ENCODE measurements around the gene RASA2.

Gene RASA2

GRCh38 chr3:141605883-141606282, 119.1 kb downstream of the RASA2 start:
- no peaks in the 10 kb centered on the region for H3K79me2 ChIP-seq (ENCODE audit: insufficient read depth, low read length)
- TF ChIP-seq EZH2phosphoT487 (IDR thresholded peaks at IDR 0.05; ENCODE audit: borderline replicate concordance) (no peak), CTCF (conservative IDR thresholded peaks at IDR 0.05; ENCODE audit: low read length) (no peak)
- H3K36me3 ChIP-seq (ENCODE audit: insufficient read depth, low read length): peaks cover 17% of the 10 kb centered on the region
- no peaks in the 10 kb centered on the region for H4K20me1 ChIP-seq (ENCODE audit: insufficient read depth, low read length, poor library complexity, severe bottlenecking)
- no peak overlapping the region for H3K9ac ChIP-seq (ENCODE audit: low read depth, low read length, poor library complexity, severe bottlenecking)
- no peaks in the 10 kb centered on the region for H3K4me1 ChIP-seq (ENCODE audit: insufficient read depth, low read length, poor library complexity, severe bottlenecking)
- H3F3A ChIP-seq (ENCODE audit: low read depth): no peaks in the 10 kb centered on the region
- H3K4me2 ChIP-seq (ENCODE audit: low read depth, low read length, poor library complexity, severe bottlenecking): no peak overlapping the region
- no peak overlapping the region for H3K4me3 ChIP-seq (ENCODE audit: low read length, poor library complexity, severe bottlenecking)
- peaks cover 9% of the 10 kb centered on the region; the same call in 1 of the 2 replicates for H3K9me3 ChIP-seq (ENCODE audit: insufficient read depth, low read depth, low read length)
- no peaks in the 10 kb centered on the region for H3K27me3 ChIP-seq (ENCODE audit: insufficient read depth, low read length, poor library complexity, severe bottlenecking)
- no peaks in the 10 kb centered on the region for H3K9me2 ChIP-seq (replicated peaks; ENCODE audit: low read depth, low read length)
- H2AFZ ChIP-seq (ENCODE audit: low read length): no peak overlapping the region

- Histone ChIP-seq H3K36me3 (ENCODE audit: insufficient read depth, low read length) (peaks cover 24% of the 10 kb centered on the region), H3K27me3 (ENCODE audit: insufficient read depth, low read length, poor library complexity, severe bottlenecking) (no peaks in the 10 kb centered on the region), H3K9me3 (ENCODE audit: insufficient read depth, low read depth, low read length) (no peaks in the 10 kb centered on the region), H3K4me1 (ENCODE audit: insufficient read depth, low read length, poor library complexity, severe bottlenecking) (no peaks in the 10 kb centered on the region), H3K4me3 (ENCODE audit: low read length, poor library complexity, severe bottlenecking) (no peak overlapping the region), H3K4me2 (ENCODE audit: low read depth, low read length, poor library complexity, severe bottlenecking) (no peak overlapping the region), H4K20me1 (ENCODE audit: insufficient read depth, low read length, poor library complexity, severe bottlenecking) (no peaks in the 10 kb centered on the region), H3F3A (ENCODE audit: low read depth) (no peaks in the 10 kb centered on the region), H3K9me2 (replicated peaks; ENCODE audit: low read depth, low read length) (no peaks in the 10 kb centered on the region), H2AFZ (ENCODE audit: low read length) (no peak overlapping the region), H3K79me2 (ENCODE audit: insufficient read depth, low read length) (no peaks in the 10 kb centered on the region), H3K9ac (ENCODE audit: low read depth, low read length, poor library complexity, severe bottlenecking) (no peak overlapping the region)
- no peak for TF ChIP-seq CTCF (conservative IDR thresholded peaks at IDR 0.05; ENCODE audit: low read length)
- TF ChIP-seq EZH2phosphoT487 (IDR thresholded peaks at IDR 0.05; ENCODE audit: borderline replicate concordance): no peak
These were observed 121.6 kb downstream of the RASA2 start for GRCh38 chr3:141608438-141608837.

- Histone ChIP-seq H2AFZ (ENCODE audit: low read length) (no peak overlapping the region), H3F3A (ENCODE audit: low read depth) (no peaks in the 10 kb centered on the region), H3K36me3 (ENCODE audit: insufficient read depth, low read length) (peaks cover 24% of the 10 kb centered on the region), H3K4me1 (ENCODE audit: insufficient read depth, low read length, poor library complexity, severe bottlenecking) (no peaks in the 10 kb centered on the region), H3K9ac (ENCODE audit: low read depth, low read length, poor library complexity, severe bottlenecking) (no peak overlapping the region), H3K4me2 (ENCODE audit: low read depth, low read length, poor library complexity, severe bottlenecking) (no peak overlapping the region), H3K79me2 (ENCODE audit: insufficient read depth, low read length) (no peaks in the 10 kb centered on the region), H3K9me3 (ENCODE audit: insufficient read depth, low read depth, low read length) (no peaks in the 10 kb centered on the region), H3K27me3 (ENCODE audit: insufficient read depth, low read length, poor library complexity, severe bottlenecking) (no peaks in the 10 kb centered on the region), H3K9me2 (replicated peaks; ENCODE audit: low read depth, low read length) (no peaks in the 10 kb centered on the region), H4K20me1 (ENCODE audit: insufficient read depth, low read length, poor library complexity, severe bottlenecking) (no peaks in the 10 kb centered on the region), H3K4me3 (ENCODE audit: low read length, poor library complexity, severe bottlenecking) (no peak overlapping the region)
- no peak for TF ChIP-seq CTCF (conservative IDR thresholded peaks at IDR 0.05; ENCODE audit: low read length)
These were observed 124.1 kb downstream of the RASA2 start for GRCh38 chr3:141610939-141611338.
